CD4-positive, alpha-beta T cell (primary cell): ENCODE measurements around the gene SMOC1. TPM values are rescaled to one million over a fixed set of nuclear protein-coding genes. Genes with fewer than 3 reads are reported as not detected.

Source experiments
- ATAC-seq: fragments of 200-7000 bp; cut with Tn5 transposase; one replicate; pipeline ENCODE4 v1.10.0; 2022; ENCODE audit warnings: mild to moderate bottlenecking; ENCODE audit not compliant: poor library complexity
- CTCF ChIA-PET: fragments of 350-600 bp; sonication (Branson Sonifier 250); formaldehyde crosslinking; loops from one replicate; lab custom pipeline; 2021; ENCODE audit warnings: antibody characterized with exemption, inconsistent platforms; lab: Charles Lee
- POLR2A ChIA-PET: fragments of 350-600 bp; sonication (Branson Sonifier 250); formaldehyde crosslinking; loops from one replicate; lab custom pipeline; 2021; ENCODE audit warnings: antibody characterized with exemption, inconsistent platforms; lab: Charles Lee
- DNase-seq, 14 experiments: peaks; one replicate each; pipeline ENCODE4 v3.0.0-alpha.2; 2013 to 2020; ENCODE audit warnings: mixed read lengths in 2 of 14
- H3K27ac ChIP-seq, 2 donors: one replicate each; pipeline versions ENCODE4 v1.5.1 to v1.7.0; 2013; ENCODE audit warnings: low read length in 2 of 2, low read depth in 1 of 2, mild to moderate bottlenecking in 1 of 2
- H3K27me3 ChIP-seq, 2 experiments: 1 replicate in 1 of 2; 2 replicates in 1 of 2; pipeline versions ENCODE4 v1.6.1 to v1.7.0; 2013; ENCODE audit warnings: low read length in 2 of 2, control low read depth in 1 of 2, mild to moderate bottlenecking in 1 of 2, moderate library complexity in 1 of 2; ENCODE audit not compliant: insufficient read depth in 2 of 2, control insufficient read depth in 1 of 2
- H3K36me3 ChIP-seq: one replicate; pipeline ENCODE4 v1.6.1; 2013; ENCODE audit warnings: low read length, control low read depth; ENCODE audit not compliant: insufficient read depth
- H3K4me1 ChIP-seq: one replicate; pipeline ENCODE4 v1.6.1; 2013; ENCODE audit warnings: low read length, control low read depth; ENCODE audit not compliant: insufficient read depth
- H3K4me3 ChIP-seq: one replicate; pipeline ENCODE4 v1.5.1; 2013; ENCODE audit warnings: mild to moderate bottlenecking, low read length, moderate library complexity
- H3K9me3 ChIP-seq, 2 experiments: 1 replicate in 1 of 2; 2 replicates in 1 of 2; pipeline versions ENCODE4 v1.6.1 to v1.7.0; 2013; ENCODE audit warnings: low read length in 2 of 2, mild to moderate bottlenecking in 2 of 2, control low read depth in 1 of 2, moderate library complexity in 1 of 2; ENCODE audit not compliant: control insufficient read depth in 1 of 2, insufficient read depth in 1 of 2
- H3K27ac Mint-ChIP-seq: one replicate; pipeline ENCODE4 v1.8.0; 2020; ENCODE audit warnings: mixed read lengths
- H3K27me3 Mint-ChIP-seq: one replicate; pipeline ENCODE4 v1.8.0; 2021; ENCODE audit warnings: mixed read lengths
- H3K36me3 Mint-ChIP-seq: one replicate; pipeline ENCODE4 v1.8.0; 2021; ENCODE audit warnings: low read depth, mixed read lengths
- H3K4me1 Mint-ChIP-seq: one replicate; pipeline ENCODE4 v1.8.0; 2021; ENCODE audit warnings: low read depth, mixed read lengths
- H3K4me3 Mint-ChIP-seq: one replicate; pipeline ENCODE4 v1.8.0; 2020; ENCODE audit warnings: mild to moderate bottlenecking, mixed read lengths
- H3K9me3 Mint-ChIP-seq: one replicate; pipeline ENCODE4 v1.8.0; 2020; ENCODE audit warnings: mixed read lengths
- intact Hi-C, 2 experiments: fragments of 100-400 bp; cut with DNase I in 1 of 2; cut with micrococcal nuclease in 1 of 2; formaldehyde crosslinking; loops; one replicate each; pipeline versions ENCODE4 v1.15.1 to v1.9.0; 2023 to 2025; cut with DNase I, micrococcal nuclease
- total RNA-seq, 174 experiments: library from RNA in 2 of 174; stranded (reverse) in 2 of 174; gene quantifications; one replicate each; pipeline ENCODE4 v1.2.3 and lab custom pipeline; 2021 to 2026
- TF ChIP-seq, protein P1 (sequence below): fragments of 200-600 bp; IDR thresholded peaks from one replicate; pipeline ENCODE4 v1.8.0; 2022; ENCODE audit warnings: antibody characterized with exemption, mild to moderate bottlenecking

SMOC1 gene
- total RNA-seq, 2 experiments from 2014 or later, result not detected

DNA sequence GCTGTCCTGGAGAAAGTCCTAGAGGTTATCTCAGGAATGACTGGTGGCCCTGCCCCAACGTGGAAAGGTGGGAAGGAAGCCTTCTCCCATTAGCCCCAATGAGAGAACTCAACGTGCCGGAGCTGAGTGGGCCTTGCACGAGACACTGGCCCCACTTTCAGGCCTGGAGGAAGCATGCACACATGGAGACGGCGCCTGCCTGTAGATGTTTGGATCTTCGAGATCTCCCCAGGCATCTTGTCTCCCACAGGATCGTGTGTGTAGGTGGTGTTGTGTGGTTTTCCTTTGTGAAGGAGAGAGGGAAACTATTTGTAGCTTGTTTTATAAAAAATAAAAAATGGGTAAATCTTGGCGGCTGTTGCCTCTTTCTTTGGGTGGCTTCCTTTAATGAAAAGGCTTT, 152.8 kb downstream of the SMOC1 start:
- DNase-seq (no peak), ATAC-seq (no peak)
- Mint-ChIP-seq H3K27ac (no peak overlapping the region), H3K4me3 (no peak overlapping the region), H3K9me3 (no peaks in the 10 kb centered on the region), H3K27me3 (peaks cover 13% of the 10 kb centered on the region), H3K4me1 (no peaks in the 10 kb centered on the region), H3K36me3 (no peaks in the 10 kb centered on the region)
- CTCF ChIA-PET, result no interaction called here
- Histone ChIP-seq H3K4me3 (no peak overlapping the region), H3K4me1 (no peaks in the 10 kb centered on the region), H3K9me3 (no peaks in the 10 kb centered on the region), H3K27ac (no peak overlapping the region), H3K36me3 (no peaks in the 10 kb centered on the region), H3K27me3 (peaks cover 0 to 3% of the 10 kb centered on the region in 2 experiments)
- POLR2A ChIA-PET, result no interaction called here
- intact Hi-C loops, result no loop called here
- TF ChIP-seq, protein P1, sequence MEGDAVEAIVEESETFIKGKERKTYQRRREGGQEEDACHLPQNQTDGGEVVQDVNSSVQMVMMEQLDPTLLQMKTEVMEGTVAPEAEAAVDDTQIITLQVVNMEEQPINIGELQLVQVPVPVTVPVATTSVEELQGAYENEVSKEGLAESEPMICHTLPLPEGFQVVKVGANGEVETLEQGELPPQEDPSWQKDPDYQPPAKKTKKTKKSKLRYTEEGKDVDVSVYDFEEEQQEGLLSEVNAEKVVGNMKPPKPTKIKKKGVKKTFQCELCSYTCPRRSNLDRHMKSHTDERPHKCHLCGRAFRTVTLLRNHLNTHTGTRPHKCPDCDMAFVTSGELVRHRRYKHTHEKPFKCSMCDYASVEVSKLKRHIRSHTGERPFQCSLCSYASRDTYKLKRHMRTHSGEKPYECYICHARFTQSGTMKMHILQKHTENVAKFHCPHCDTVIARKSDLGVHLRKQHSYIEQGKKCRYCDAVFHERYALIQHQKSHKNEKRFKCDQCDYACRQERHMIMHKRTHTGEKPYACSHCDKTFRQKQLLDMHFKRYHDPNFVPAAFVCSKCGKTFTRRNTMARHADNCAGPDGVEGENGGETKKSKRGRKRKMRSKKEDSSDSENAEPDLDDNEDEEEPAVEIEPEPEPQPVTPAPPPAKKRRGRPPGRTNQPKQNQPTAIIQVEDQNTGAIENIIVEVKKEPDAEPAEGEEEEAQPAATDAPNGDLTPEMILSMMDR, result no peak

DNA sequence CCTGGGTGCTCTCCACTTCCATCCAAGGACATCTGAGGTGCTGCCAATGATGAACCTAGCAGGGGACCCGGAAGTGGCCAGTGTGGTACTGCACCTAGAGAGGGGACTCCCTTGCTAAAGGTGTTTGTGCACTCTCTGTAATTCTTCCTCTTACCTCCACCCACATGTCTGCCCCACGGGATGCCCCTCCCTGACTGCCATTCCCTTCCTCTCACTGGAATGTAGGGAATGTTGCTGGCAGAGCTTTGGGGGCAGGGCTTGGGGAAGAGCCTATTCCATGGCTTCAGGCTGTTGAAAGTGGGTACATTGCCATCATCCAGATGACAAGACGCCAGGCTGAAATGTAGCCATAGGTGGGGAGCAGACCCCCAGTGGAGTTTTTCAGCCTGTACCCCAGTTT, 153.2 kb downstream of the SMOC1 start:
- no peak for ATAC-seq
- H3K36me3 Mint-ChIP-seq, result no peaks in the 10 kb centered on the region
- H3K4me1 Mint-ChIP-seq, result no peaks in the 10 kb centered on the region
- Histone ChIP-seq H3K36me3 (no peaks in the 10 kb centered on the region), H3K4me1 (no peaks in the 10 kb centered on the region), H3K27ac (no peak overlapping the region), H3K9me3 (no peaks in the 10 kb centered on the region), H3K27me3 (peaks cover 0 to 3% of the 10 kb centered on the region in 2 experiments), H3K4me3 (no peak overlapping the region)
- intact Hi-C loops, result no loop called here
- H3K27ac Mint-ChIP-seq, result no peak overlapping the region
- ChIA-PET POLR2A (no interaction called here), CTCF (no interaction called here)
- H3K4me3 Mint-ChIP-seq, result no peak overlapping the region
- no peaks in the 10 kb centered on the region for H3K9me3 Mint-ChIP-seq
- TF ChIP-seq, protein P1, result no peak
- peaks cover 13% of the 10 kb centered on the region for H3K27me3 Mint-ChIP-seq
- no peak for DNase-seq

DNA sequence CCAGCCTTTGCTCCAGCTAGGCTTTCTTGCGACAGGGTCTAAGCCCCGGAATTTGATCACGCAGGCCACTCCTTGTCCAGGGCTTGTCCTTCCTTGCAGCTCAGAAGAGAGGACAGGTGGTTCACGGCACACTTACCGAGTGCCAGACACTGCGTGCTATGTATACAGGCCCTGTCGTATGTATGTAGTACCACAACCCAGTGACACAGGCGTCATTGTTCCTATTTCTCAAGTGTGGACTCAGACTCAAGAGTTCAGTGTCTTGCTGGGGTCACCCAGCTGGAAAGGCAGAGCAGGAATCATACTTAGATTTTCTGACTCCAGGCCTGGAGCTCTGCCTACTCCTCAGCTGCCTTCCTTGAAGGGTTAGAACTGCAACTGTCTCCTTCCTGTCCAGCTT, 153.9 kb downstream of the SMOC1 start:
- H3K27me3 ChIP-seq, result peaks cover 0 to 3% of the 10 kb centered on the region in 2 experiments
- TF ChIP-seq, protein P1, result no peak
- H3K36me3 Mint-ChIP-seq, result no peaks in the 10 kb centered on the region
- H3K36me3 ChIP-seq, result no peaks in the 10 kb centered on the region
- H3K4me3 ChIP-seq, result no peak overlapping the region
- no peak for DNase-seq
- H3K4me1 ChIP-seq, result no peaks in the 10 kb centered on the region
- intact Hi-C loops, result no loop called here
- H3K4me1 Mint-ChIP-seq, result no peaks in the 10 kb centered on the region
- ATAC-seq, result no peak
- H3K27ac ChIP-seq, result no peak overlapping the region
- POLR2A ChIA-PET, result no interaction called here
- H3K27ac Mint-ChIP-seq, result no peak overlapping the region
- no peaks in the 10 kb centered on the region for H3K9me3 Mint-ChIP-seq
- H3K27me3 Mint-ChIP-seq, result peaks cover 13% of the 10 kb centered on the region
- H3K9me3 ChIP-seq, result no peaks in the 10 kb centered on the region
- H3K4me3 Mint-ChIP-seq, result no peak overlapping the region
- CTCF ChIA-PET, result no interaction called here
